Gastroesophageal sphincter (tissue), 4 donors: ENCODE results near the gene PRDM15. TPM values are rescaled to one million over a fixed set of nuclear protein-coding genes. Genes with fewer than 3 reads are reported as not detected.
"Not testable (repeated sequence)": the region's sequence is repeated elsewhere in the genome, so short reads cannot be mapped to it uniquely, and the experiment has no call there.

Experiments used
- ATAC-seq: fragments of 150-250 bp; one replicate; pipeline ENCODE4 v1.9.1; 2016; ENCODE audit warnings: mild to moderate bottlenecking, moderate library complexity
- H3K27ac ChIP-seq, 4 donors: fragments of 200-600 bp; sonication (generic) in 3 of 4; 1 replicate in 3 of 4; 2 replicates in 1 of 4; pipeline ENCODE4 v1.5.1; 2016 to 2019
- H3K27me3 ChIP-seq: fragments of 200-600 bp; sonication (generic); one replicate; pipeline ENCODE4 v1.5.1; 2019
- H3K36me3 ChIP-seq, 2 donors: fragments of 200-600 bp; sonication (generic); one replicate each; pipeline ENCODE4 v1.5.1; 2019; ENCODE audit warnings: control low read depth in 1 of 2
- H3K4me1 ChIP-seq, 3 donors: fragments of 200-600 bp; sonication (generic); 1 replicate in 2 of 3; 2 replicates in 1 of 3; pipeline ENCODE4 v1.5.1; 2016 to 2019; ENCODE audit warnings: control low read depth in 2 of 3
- H3K4me3 ChIP-seq, 2 donors: fragments of 200-600 bp; sonication (generic); one replicate each; pipeline ENCODE4 v1.5.1; 2019; ENCODE audit warnings: mild to moderate bottlenecking in 1 of 2, moderate library complexity in 1 of 2
- H3K9me3 ChIP-seq, 3 donors: fragments of 200-600 bp; sonication (generic); one replicate each; pipeline ENCODE4 v1.5.1; 2017 to 2019; ENCODE audit warnings: control low read depth in 2 of 3
- EP300 ChIP-seq: sonication (generic); formaldehyde crosslinking; IDR thresholded peaks from one replicate; pipeline ENCODE4 v1.6.1; 2017; ENCODE audit warnings: antibody characterized with exemption, mild to moderate bottlenecking
- POLR2A ChIP-seq, 2 donors: fragments of 450-650 bp; IDR thresholded peaks; one replicate each; pipeline ENCODE4 v1.6.1; 2017; ENCODE audit warnings: antibody characterized with exemption in 2 of 2, mild to moderate bottlenecking in 2 of 2, moderate library complexity in 1 of 2
- POLR2AphosphoS5 ChIP-seq: sonication (generic); formaldehyde crosslinking; IDR thresholded peaks from one replicate; pipeline ENCODE4 v1.6.1; 2017; ENCODE audit warnings: antibody characterized with exemption
- WGBS, 2 donors: methylation state at CpG; one replicate each; pipeline ENCODE4 v1.1.5; 2018; ENCODE audit warnings: low coverage in 1 of 2; 5-methylcytosine and 5-hydroxymethylcytosine counted together
- total RNA-seq, 4 donors: library from RNA; depleted of rRNA; stranded (reverse); fragments of >200 nt; gene quantifications; one replicate each; pipeline ENCODE4 v1.1.0, GENCODE V29; 2016
- TF ChIP-seq, protein P1 (sequence below), 4 experiments: fragments of 200-600 bp in 2 of 4; fragments of 450-650 bp in 2 of 4; sonication (generic) in 1 of 4; IDR thresholded peaks; one replicate each; pipeline ENCODE4 v1.5.1; 2017 to 2019; ENCODE audit warnings: antibody characterized with exemption in 4 of 4, mild to moderate bottlenecking in 2 of 4, moderate library complexity in 2 of 4

PRDM15 gene
- total RNA-seq, 4 donors from 2014 or later = 2.9 to 8.2 (median 7.2) TPM

DNA sequence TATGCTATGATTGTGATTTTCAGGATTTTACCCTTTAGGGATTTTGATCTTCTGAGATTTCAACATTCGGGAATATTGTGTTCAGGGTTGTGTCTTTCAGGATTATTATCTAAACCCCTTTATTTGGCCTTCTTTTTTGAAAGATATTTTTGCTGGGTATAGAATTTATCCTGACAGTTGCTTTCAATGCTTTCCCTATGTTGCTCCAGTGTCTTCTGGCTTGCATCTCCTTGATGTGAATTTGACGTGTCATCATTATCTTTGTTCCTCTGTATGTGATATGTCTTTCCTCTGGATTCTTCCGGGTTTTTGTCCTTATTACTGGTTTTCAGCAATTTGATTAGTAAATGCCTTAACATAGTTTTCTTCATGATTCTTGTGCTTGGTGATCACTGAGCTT lies 86.4 kb downstream of the PRDM15 start:
- Histone ChIP-seq H3K27ac (no peak overlapping the region), H3K36me3 (no peaks in the 10 kb centered on the region), H3K4me3 (no peak overlapping the region), H3K4me1 (no peaks in the 10 kb centered on the region), H3K27me3 (peaks cover 31% of the 10 kb centered on the region), H3K9me3 (peaks cover 0 to 19% (median 0%) of the 10 kb centered on the region in 3 donors)
- no peak for ATAC-seq
- 91 to 96% methylated on average over 3 of the region's 3 CpGs for WGBS, 2 donors
- no peak for TF ChIP-seq EP300
- TF ChIP-seq, protein P1, sequence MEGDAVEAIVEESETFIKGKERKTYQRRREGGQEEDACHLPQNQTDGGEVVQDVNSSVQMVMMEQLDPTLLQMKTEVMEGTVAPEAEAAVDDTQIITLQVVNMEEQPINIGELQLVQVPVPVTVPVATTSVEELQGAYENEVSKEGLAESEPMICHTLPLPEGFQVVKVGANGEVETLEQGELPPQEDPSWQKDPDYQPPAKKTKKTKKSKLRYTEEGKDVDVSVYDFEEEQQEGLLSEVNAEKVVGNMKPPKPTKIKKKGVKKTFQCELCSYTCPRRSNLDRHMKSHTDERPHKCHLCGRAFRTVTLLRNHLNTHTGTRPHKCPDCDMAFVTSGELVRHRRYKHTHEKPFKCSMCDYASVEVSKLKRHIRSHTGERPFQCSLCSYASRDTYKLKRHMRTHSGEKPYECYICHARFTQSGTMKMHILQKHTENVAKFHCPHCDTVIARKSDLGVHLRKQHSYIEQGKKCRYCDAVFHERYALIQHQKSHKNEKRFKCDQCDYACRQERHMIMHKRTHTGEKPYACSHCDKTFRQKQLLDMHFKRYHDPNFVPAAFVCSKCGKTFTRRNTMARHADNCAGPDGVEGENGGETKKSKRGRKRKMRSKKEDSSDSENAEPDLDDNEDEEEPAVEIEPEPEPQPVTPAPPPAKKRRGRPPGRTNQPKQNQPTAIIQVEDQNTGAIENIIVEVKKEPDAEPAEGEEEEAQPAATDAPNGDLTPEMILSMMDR (IDR thresholded peaks at IDR 0.05) = no peak
- no peak for TF ChIP-seq POLR2AphosphoS5
- TF ChIP-seq POLR2A (IDR thresholded peaks at IDR 0.05) = no peak

DNA sequence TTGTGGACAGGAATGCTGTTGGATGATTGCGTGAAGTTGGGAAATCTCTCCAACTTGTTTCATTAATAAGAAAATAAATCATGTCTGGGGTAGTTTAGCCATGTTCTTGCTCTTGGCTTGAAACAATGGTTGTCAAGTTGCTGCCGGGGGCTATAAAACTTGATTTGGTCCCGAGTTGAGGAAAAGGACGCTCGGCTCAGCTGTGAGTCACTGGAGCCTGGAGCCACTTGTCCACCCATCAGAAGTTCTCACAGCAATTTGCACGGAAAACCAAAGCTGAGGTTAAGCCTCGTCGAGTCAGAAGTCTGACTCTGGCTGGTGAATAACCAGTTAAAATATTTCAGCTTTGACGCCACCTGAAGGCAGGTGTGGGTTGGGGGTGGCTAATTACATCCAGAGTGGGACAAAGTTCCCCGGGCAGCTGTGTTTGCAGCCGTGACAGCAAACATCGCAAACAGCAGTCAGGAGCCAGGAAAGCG lies 92.6 kb downstream of the PRDM15 start:
- no peak for ATAC-seq
- WGBS, 2 donors = 44 to 90% methylated on average over 2 to 9 of the region's 13 CpGs
- H3K9me3 ChIP-seq = no peaks in the 10 kb centered on the region
- H3K27me3 ChIP-seq = peaks cover 60% of the 10 kb centered on the region
- H3K36me3 ChIP-seq = no peaks in the 10 kb centered on the region
- H3K27ac ChIP-seq = no peak overlapping the region
- no peak for TF ChIP-seq EP300
- no peak for TF ChIP-seq POLR2A (IDR thresholded peaks at IDR 0.05)
- no peak for TF ChIP-seq POLR2AphosphoS5
- TF ChIP-seq, protein P1 (IDR thresholded peaks at IDR 0.05) = no peak
- H3K4me3 ChIP-seq = no peak overlapping the region
- H3K4me1 ChIP-seq = no peaks in the 10 kb centered on the region

DNA sequence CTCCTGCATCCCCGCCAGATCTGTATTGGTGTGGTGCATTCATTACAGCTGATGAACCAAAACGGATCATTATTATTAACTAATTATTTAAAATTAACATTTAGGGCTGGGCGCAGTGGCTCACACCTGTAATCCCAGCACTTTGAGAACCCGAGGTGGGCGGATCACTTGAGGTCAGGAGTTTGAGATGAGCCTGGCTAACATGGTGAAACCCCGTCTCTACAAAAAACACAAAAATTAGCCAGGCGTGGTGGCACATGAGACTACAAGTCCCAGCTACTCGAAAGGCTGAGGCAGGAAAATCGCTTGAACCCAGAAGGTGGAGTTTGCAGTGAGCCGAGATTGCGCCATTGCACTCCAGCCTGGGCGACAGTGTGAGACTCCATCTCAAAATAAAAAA lies 93.9 kb downstream of the PRDM15 start:
- not testable (repeated sequence) for H3K36me3 ChIP-seq, ATAC-seq, H3K27ac ChIP-seq, H3K4me3 ChIP-seq, H3K9me3 ChIP-seq, H3K4me1 ChIP-seq
- 85 to 90% methylated on average over 2 to 9 of the region's 12 CpGs for whole genome bisulfite sequencing, 2 donors
- H3K27me3 ChIP-seq = peaks cover 68% of the 10 kb centered on the region

DNA sequence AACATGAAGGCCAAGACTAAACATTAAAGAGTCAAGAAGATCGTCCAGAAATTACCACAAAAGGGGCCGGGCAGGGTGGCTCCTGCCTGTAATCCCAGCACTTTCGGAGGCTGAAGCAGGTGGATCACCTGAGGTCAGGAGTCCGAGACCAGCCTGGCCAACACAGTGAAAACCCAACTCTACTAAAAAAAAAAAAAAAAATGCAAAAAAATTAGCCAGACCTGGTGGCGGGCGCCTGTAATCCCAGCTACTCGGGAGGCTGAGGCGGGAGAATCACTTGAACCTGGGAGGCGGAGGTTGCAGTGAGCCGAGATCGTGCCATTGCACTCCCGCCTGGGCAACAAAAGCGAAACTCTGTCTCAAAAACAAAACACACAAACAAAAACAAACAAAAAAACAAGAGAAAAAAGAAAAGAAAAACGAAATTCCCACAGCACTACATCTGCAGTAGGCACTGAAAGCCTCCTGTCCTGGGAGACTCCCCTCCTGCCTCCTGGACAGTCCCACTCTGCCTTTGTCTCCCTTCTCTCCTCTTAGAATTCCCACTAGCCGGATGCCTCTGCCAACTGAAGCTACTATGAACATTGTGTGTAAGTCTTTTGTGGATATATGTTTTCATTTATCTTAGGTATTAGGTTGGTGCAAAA lies 94.6 kb downstream of the PRDM15 start:
- TF ChIP-seq, protein P1 (IDR thresholded peaks at IDR 0.05) = no peak
- TF ChIP-seq POLR2AphosphoS5 (no peak), EP300 (no peak), POLR2A (IDR thresholded peaks at IDR 0.05) (no peak)
- WGBS, 2 donors = 85 to 99% methylated on average over 7 to 9 of the region's 15 CpGs
- Histone ChIP-seq H3K36me3 (no peaks in the 10 kb centered on the region), H3K27me3 (peaks cover 68% of the 10 kb centered on the region), H3K4me3 (no peak overlapping the region), H3K9me3 (no peaks in the 10 kb centered on the region), H3K4me1 (peaks cover 0 to 2% (median 0%) of the 10 kb centered on the region in 3 donors), H3K27ac (no peak overlapping the region)
- ATAC-seq = no peak

DNA sequence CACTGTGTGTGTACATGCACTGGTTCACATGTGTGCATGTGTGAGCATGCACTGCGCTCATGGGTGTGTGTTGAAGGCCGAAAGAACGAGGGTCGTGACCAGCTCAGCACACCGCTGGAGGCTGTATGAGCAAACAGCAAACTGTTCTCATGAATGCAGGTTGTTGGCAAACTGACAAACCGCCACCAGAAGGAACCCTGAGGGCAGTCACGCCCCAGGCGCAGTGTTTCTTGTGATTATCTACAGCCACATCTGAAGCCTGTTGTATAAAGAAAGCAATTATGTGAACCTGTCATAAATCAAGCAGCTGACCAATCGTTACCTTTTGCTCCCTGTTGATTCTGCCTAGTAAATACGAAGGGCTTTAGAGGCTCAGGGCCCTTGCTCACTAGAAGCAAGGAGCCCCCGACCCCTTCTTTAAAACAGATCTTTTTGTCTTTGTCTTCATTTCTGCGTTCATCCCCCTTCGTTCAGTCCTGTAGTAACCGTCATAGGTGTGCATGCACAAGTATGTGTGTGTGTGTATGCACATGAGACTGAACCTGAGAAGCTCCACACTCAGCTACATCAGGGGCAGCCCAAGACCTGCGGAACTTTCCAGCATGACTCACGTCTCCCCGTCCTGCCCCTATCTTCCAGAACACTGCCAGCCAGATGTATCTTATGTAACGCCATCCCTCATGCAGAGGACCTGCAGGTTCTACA lies 95.5 kb downstream of the PRDM15 start:
- Histone ChIP-seq H3K4me1 (peaks cover 0 to 11% (median 0%) of the 10 kb centered on the region in 3 donors), H3K27ac (no peak overlapping the region), H3K36me3 (no peaks in the 10 kb centered on the region), H3K4me3 (no peak overlapping the region), H3K9me3 (no peaks in the 10 kb centered on the region), H3K27me3 (peaks cover 73% of the 10 kb centered on the region)
- 64 to 65% methylated on average over 5 to 17 of the region's 18 CpGs for WGBS, 2 donors
- no peak for TF ChIP-seq POLR2A (IDR thresholded peaks at IDR 0.05)
- no peak for TF ChIP-seq EP300
- no peak for TF ChIP-seq POLR2AphosphoS5
- TF ChIP-seq, protein P1 (IDR thresholded peaks at IDR 0.05) = no peak
- ATAC-seq = no peak
